HEK293 (cell line): ENCODE measurements around the gene ATP5F1D.
A peak's percentile ranks its signal among the peaks of the same experiment; 100 is the strongest.

Experiments
- CTCF ChIA-PET: fragments of 350-600 bp; formaldehyde crosslinking; extraction: SDS; loops from one replicate; lab custom pipeline; 2021; ENCODE audit warnings: antibody characterized with exemption; lab: Yijun Ruan, JAX
- POLR2A ChIA-PET: fragments of 300-600 bp; formaldehyde crosslinking; extraction: SDS; loops from one replicate; lab custom pipeline; 2020; ENCODE audit warnings: antibody characterized with exemption, inconsistent platforms; lab: Yijun Ruan, JAX
- H3K27ac ChIP-seq: fragments of 200-500 bp; sonication (Bioruptor generic); 2 replicates; pipeline ENCODE4 v1.5.1; 2014; ENCODE audit warnings: low read depth, low read length, control low read depth, inconsistent platforms; ENCODE audit errors: extremely low read depth
- H3K36me3 ChIP-seq, 2 experiments: fragments of 200-500 bp in 1 of 2; sonication (Bioruptor generic) in 1 of 2; 1 replicate in 1 of 2; 2 replicates in 1 of 2; pipeline ENCODE4 v1.5.1; 2014 to 2017; ENCODE audit warnings: inconsistent platforms in 2 of 2, low read length in 2 of 2; ENCODE audit not compliant: control insufficient read depth in 2 of 2, insufficient read depth in 1 of 2
- H3K4me1 ChIP-seq: fragments of 200-500 bp; sonication (Bioruptor generic); 2 replicates; pipeline ENCODE4 v1.5.1; 2014; ENCODE audit warnings: mild to moderate bottlenecking, low read length, inconsistent platforms; ENCODE audit not compliant: control insufficient read depth, insufficient read depth
- H3K4me3 ChIP-seq: 2 replicates; pipeline ENCODE4 v1.5.1; 2011; ENCODE audit warnings: low read depth, mild to moderate bottlenecking, control low read depth, low read length, moderate library complexity
- H3K9me3 ChIP-seq: fragments of 200-500 bp; sonication (Bioruptor generic); 2 replicates; pipeline ENCODE4 v1.5.1; 2014; ENCODE audit warnings: low read depth, low read length, inconsistent platforms; ENCODE audit not compliant: control insufficient read depth, insufficient read depth
- BCL11B ChIP-seq: fragments of 450-650 bp; formaldehyde crosslinking; IDR thresholded peaks from 2 replicates; pipeline ENCODE4 v1.5.1; 2016; ENCODE audit warnings: low read depth, missing biosample characterization, missing genetic modification characterization
- GLIS1 ChIP-seq: fragments of 450-650 bp; formaldehyde crosslinking; IDR thresholded peaks from 2 replicates; pipeline ENCODE4 v1.5.1; 2016; ENCODE audit warnings: missing biosample characterization, missing genetic modification characterization
- IKZF3 ChIP-seq: fragments of 450-650 bp; IDR thresholded peaks from 2 replicates; pipeline ENCODE4 v1.5.0; 2018; ENCODE audit warnings: missing biosample characterization, mild to moderate bottlenecking, missing genetic modification characterization, moderate library complexity
- KLF1 ChIP-seq: fragments of 450-650 bp; formaldehyde crosslinking; IDR thresholded peaks from 2 replicates; pipeline ENCODE4 v1.5.1; 2016; ENCODE audit warnings: missing biosample characterization, missing genetic modification characterization
- OSR2 ChIP-seq: fragments of 450-650 bp; formaldehyde crosslinking; IDR thresholded peaks from 2 replicates; pipeline ENCODE4 v1.5.1; 2016; ENCODE audit warnings: missing biosample characterization, missing genetic modification characterization
- PATZ1 ChIP-seq: fragments of 450-650 bp; formaldehyde crosslinking; IDR thresholded peaks from 2 replicates; pipeline ENCODE4 v1.5.1; 2016; ENCODE audit warnings: missing biosample characterization, missing genetic modification characterization
- PRDM1 ChIP-seq: fragments of 450-650 bp; formaldehyde crosslinking; IDR thresholded peaks from 2 replicates; pipeline ENCODE4; 2016; ENCODE audit warnings: missing biosample characterization, missing genetic modification characterization
- SCRT2 ChIP-seq: fragments of 450-650 bp; formaldehyde crosslinking; IDR thresholded peaks from 2 replicates; pipeline ENCODE4 v1.5.1; 2016; ENCODE audit warnings: missing biosample characterization, missing genetic modification characterization
- SP2 ChIP-seq: fragments of 450-650 bp; formaldehyde crosslinking; IDR thresholded peaks from 2 replicates; pipeline ENCODE4 v1.5.1; 2016; ENCODE audit warnings: missing biosample characterization, missing genetic modification characterization
- SP7 ChIP-seq: fragments of 450-650 bp; formaldehyde crosslinking; IDR thresholded peaks from 2 replicates; pipeline ENCODE4 v1.5.1; 2016; ENCODE audit warnings: missing biosample characterization, missing genetic modification characterization
- ZFP69B ChIP-seq: fragments of 450-650 bp; formaldehyde crosslinking; IDR thresholded peaks from 2 replicates; pipeline ENCODE4 v1.5.1; 2016; ENCODE audit warnings: missing biosample characterization, missing genetic modification characterization
- ZIC2 ChIP-seq: fragments of 450-650 bp; formaldehyde crosslinking; IDR thresholded peaks from 2 replicates; pipeline ENCODE4 v1.5.1; 2016; ENCODE audit warnings: missing biosample characterization, missing genetic modification characterization
- ZNF175 ChIP-seq: fragments of 450-650 bp; formaldehyde crosslinking; IDR thresholded peaks from 2 replicates; pipeline ENCODE4 v1.5.1; 2016; ENCODE audit warnings: missing biosample characterization, missing genetic modification characterization
- ZNF19 ChIP-seq: fragments of 450-650 bp; formaldehyde crosslinking; IDR thresholded peaks from 2 replicates; pipeline ENCODE4; 2016; ENCODE audit warnings: missing biosample characterization, missing genetic modification characterization, low read depth
- ZNF2 ChIP-seq: fragments of 450-650 bp; formaldehyde crosslinking; IDR thresholded peaks from 2 replicates; pipeline ENCODE4 v1.5.1; 2016; ENCODE audit warnings: missing biosample characterization, missing genetic modification characterization
- ZNF266 ChIP-seq: fragments of 450-650 bp; formaldehyde crosslinking; IDR thresholded peaks from 2 replicates; pipeline ENCODE4 v1.5.1; 2016; ENCODE audit warnings: missing biosample characterization, missing genetic modification characterization, low read depth
- ZNF302 ChIP-seq: fragments of 450-650 bp; formaldehyde crosslinking; IDR thresholded peaks from 2 replicates; pipeline ENCODE4 v1.5.1; 2016; ENCODE audit warnings: missing biosample characterization, missing genetic modification characterization, low read depth
- ZNF341 ChIP-seq: fragments of 450-650 bp; formaldehyde crosslinking; IDR thresholded peaks from 2 replicates; pipeline ENCODE4; 2016; ENCODE audit warnings: low read depth, missing biosample characterization, missing genetic modification characterization
- ZNF366 ChIP-seq: fragments of 450-650 bp; formaldehyde crosslinking; conservative IDR thresholded peaks from 2 replicates; pipeline ENCODE4 v1.5.1; 2016; ENCODE audit warnings: missing biosample characterization, missing genetic modification characterization
- ZNF398 ChIP-seq: fragments of 450-650 bp; formaldehyde crosslinking; IDR thresholded peaks from 2 replicates; pipeline ENCODE4 v1.5.1; 2017; ENCODE audit warnings: missing biosample characterization, missing genetic modification characterization
- ZNF513 ChIP-seq: fragments of 450-650 bp; IDR thresholded peaks from 2 replicates; pipeline ENCODE4 v1.5.1; 2018; ENCODE audit warnings: missing biosample characterization, missing genetic modification characterization
- ZNF558 ChIP-seq: fragments of 450-650 bp; formaldehyde crosslinking; IDR thresholded peaks from 2 replicates; pipeline ENCODE4 v1.5.1; 2016; ENCODE audit warnings: missing biosample characterization, missing genetic modification characterization
- ZNF660 ChIP-seq: fragments of 450-650 bp; IDR thresholded peaks from 2 replicates; pipeline ENCODE4 v1.5.1; 2018; ENCODE audit warnings: missing biosample characterization, mild to moderate bottlenecking, missing genetic modification characterization
- ZNF791 ChIP-seq: fragments of 450-650 bp; formaldehyde crosslinking; IDR thresholded peaks from 2 replicates; pipeline ENCODE4 v1.5.1; 2016; ENCODE audit warnings: missing biosample characterization, missing genetic modification characterization
- ZNF830 ChIP-seq: fragments of 450-650 bp; IDR thresholded peaks from 2 replicates; pipeline ENCODE4 v1.5.0; 2018; ENCODE audit warnings: missing biosample characterization, missing genetic modification characterization, low read depth, mild to moderate bottlenecking, moderate library complexity
- ZSCAN23 ChIP-seq: fragments of 450-650 bp; formaldehyde crosslinking; IDR thresholded peaks from 2 replicates; pipeline ENCODE4 v1.5.1; 2016; ENCODE audit warnings: missing biosample characterization, missing genetic modification characterization

ATP5F1D gene

DNA sequence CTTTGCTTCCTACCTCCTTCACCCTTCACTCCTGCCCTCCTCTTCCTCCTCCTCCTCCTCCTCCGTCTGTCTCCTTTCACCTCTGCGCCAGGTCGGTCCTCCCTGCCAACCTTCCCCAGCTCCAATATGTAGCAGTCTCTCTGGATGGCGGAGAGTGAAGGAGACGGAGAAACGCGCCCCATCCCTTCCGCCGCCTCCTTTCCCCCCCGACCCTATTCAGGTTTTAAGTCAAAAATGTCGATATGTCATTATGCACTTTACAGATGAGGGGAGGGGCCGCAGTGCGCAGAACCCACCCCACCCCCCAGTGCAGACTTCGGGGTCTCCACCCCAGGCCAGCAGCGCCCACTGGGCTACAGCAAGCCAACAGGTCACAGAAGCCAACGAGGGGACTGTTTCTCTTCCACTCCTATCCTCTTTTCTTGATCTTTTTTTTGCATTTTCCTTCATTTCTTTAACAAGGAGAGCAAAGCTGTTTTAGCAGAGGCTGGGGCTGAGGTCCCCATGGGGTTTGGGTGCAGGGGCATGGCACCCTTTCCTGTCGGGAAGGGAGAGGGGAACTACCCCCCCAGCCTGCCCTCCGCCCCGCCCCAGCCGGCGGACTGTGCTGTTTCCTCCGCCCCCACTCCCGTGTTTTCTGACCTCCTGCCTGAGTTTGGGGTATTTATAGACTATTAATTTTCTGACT, 16.1 kb downstream of the ATP5F1D start:
- POLR2A ChIA-PET = interaction anchor here (1.2 to 10.8 kb wide), 2 partner anchors 9 to 13 kb away, joined by 4 to 407 read pairs; partner anchors contain the start of gene CIRBP

DNA sequence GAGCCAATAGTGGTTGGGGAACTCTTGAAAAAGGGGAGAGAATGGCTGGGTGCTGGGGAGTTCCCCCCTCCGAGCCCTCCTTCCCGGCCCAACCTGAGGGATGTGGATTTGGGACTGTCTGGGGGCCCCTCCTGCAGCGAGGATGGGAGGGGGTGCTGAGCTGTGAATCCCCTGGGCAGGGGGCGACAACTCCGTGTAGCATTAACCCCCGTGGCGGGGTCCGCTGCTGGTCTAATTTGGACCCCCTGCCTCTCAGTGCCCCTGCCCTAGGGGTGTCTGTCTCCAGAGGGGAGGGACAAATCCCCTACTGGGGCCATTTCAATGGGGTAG, 16.6 kb downstream of the ATP5F1D start:
- Histone ChIP-seq H3K4me3 (no peak overlapping the region), H3K27ac (peak overlapping the region; percentile 54), H3K4me1 (peaks cover 27% of the 10 kb centered on the region), H3K9me3 (no peaks in the 10 kb centered on the region), H3K36me3 (peaks cover 21 to 49% of the 10 kb centered on the region in 2 experiments)
- POLR2A ChIA-PET = interaction anchor here (0.6 to 10.8 kb wide), 4 partner anchors 8 to 688 kb away, joined by 3 to 407 read pairs (median 4); partner anchors contain the start of gene CIRBP
- CTCF ChIA-PET = interaction anchor here (0.6 to 1.4 kb wide), 3 partner anchors 9 to 179 kb away, joined by 3 to 5 read pairs (median 3); no protein-coding TSS in a partner anchor
- peak; percentile 52; the same call in 1 of the 2 replicates for TF ChIP-seq PATZ1
- no peak; the same call in 1 of the 2 replicates for TF ChIP-seq ZFP69B (tag by site-specific recombination)
- peak; percentile 57 for TF ChIP-seq SP2 (tag by site-specific recombination)
- no peak for TF ChIP-seq ZNF660 (tag by site-specific recombination)
- no peak for TF ChIP-seq ZNF558 (tag by site-specific recombination)
- no peak for TF ChIP-seq ZNF2 (tag by site-specific recombination)
- TF ChIP-seq ZIC2 (tag by site-specific recombination) = peak; percentile 85
- peak; percentile 96 for TF ChIP-seq GLIS1
- no peak for TF ChIP-seq ZNF830 (tag by site-specific recombination)
- no peak for TF ChIP-seq SP7
- TF ChIP-seq ZNF266 (tag by site-specific recombination) = no peak
- TF ChIP-seq ZSCAN23 (tag by site-specific recombination) = no peak
- peak; percentile 66 for TF ChIP-seq IKZF3

More for the DNA sequence above, 16.1 kb downstream of the ATP5F1D start:
- peak; percentile 77 for TF ChIP-seq PRDM1 (tag by site-specific recombination)
- TF ChIP-seq ZNF302 (tag by site-specific recombination) = no peak
- TF ChIP-seq ZNF366 = peak; percentile 75
- TF ChIP-seq PATZ1 = peak; percentile 30; the same call in 1 of the 2 replicates
- TF ChIP-seq ZNF791 (tag by site-specific recombination) = no peak
- TF ChIP-seq BCL11B (tag by site-specific recombination) = 0 out of 2 replicates have a peak, but pooled peaks have one; percentile 32
- TF ChIP-seq ZNF398 (tag by site-specific recombination) = peak; percentile 56
- TF ChIP-seq ZNF19 = no peak
- TF ChIP-seq KLF1 = 0 out of 2 replicates have a peak, but pooled peaks have one; percentile 38
- TF ChIP-seq OSR2 (tag by site-specific recombination) = no peak
- no peak for TF ChIP-seq ZNF175 (tag by site-specific recombination)
- TF ChIP-seq ZNF341 = peak; percentile 51; the same call in 1 of the 2 replicates
- TF ChIP-seq ZNF513 (tag by site-specific recombination) = peak; percentile 89
- peak; percentile 12; the same call in 1 of the 2 replicates for TF ChIP-seq SCRT2 (tag by site-specific recombination)
- TF ChIP-seq ZIC2 (tag by site-specific recombination) = no peak
- CTCF ChIA-PET = interaction anchor here (0.6 to 1.4 kb wide), 3 partner anchors 10 to 180 kb away, joined by 3 to 5 read pairs (median 3); no protein-coding TSS in a partner anchor
- Histone ChIP-seq H3K9me3 (no peaks in the 10 kb centered on the region), H3K36me3 (peaks cover 21 to 49% of the 10 kb centered on the region in 2 experiments), H3K4me1 (peaks cover 27% of the 10 kb centered on the region), H3K4me3 (no peak overlapping the region), H3K27ac (peak overlapping the region; percentile 54; the same call in 1 of the 2 replicates)
